Measurements from ENCODE around the gene ERCC4.

The ERCC4 gene

DNA sequence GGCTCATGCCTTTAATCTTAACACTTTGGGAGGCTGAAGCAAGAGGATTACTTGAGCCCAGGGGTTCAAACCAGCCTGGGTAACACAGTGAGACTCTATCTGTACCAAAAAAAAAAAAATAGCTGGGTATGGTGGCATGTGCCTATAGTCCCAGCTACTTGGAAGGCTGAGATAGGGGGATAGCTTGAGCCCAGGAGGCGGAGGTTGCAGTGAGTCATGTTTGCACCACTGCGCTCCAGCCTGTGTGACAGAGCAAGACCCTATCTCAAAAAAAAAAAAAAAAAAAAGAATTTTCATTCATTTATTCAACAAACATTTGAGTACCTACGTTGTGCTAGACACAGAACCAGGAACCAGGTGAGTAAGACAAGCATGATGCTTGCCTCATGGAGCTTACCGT lies 77.6 kb downstream of the ERCC4 start:
- DNase-seq: no peak

- DNase-seq: peak; percentile 67
These were observed 78.0 kb downstream of the ERCC4 start for GRCh38 chr16:13997933-13998332.

DNA sequence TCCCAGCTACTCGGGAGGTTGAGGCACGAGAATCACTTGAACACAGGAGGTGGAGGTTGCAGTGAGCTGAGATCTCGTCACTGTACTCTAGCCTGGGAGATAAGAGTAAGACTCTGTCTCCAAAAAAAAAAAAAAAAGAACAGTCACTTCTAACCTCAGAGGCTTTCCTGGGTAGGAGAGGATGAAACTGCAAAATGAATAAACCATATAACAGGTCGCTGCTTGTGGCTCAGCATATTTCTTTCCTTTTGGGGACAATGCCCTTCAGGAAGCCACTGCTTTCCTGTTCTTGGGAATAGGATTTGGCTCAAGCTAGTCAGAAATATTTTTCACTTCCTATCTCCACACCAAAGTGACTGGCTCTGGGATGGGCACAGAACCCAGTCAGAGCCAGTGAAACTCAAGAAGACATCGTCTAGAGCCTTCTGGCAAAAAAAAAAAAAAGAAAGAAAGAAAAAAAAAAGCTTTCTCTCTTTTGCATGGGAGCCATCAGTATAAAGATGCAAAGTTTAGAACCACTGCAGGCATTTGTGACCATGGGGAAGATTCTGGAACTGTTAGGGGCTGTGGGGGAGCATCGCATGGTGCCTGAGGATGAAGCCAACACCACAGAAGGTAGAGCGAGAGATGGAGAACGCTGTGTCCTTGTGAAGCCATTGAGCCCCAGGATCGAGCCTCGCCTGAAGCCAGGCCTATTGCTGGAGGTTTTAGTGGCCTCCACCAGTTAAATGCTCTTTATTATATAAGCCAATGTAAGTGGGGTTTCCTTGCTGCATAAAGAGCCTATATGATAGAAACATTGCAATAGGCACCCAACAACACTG lies 79.3 kb downstream of the ERCC4 start:
- no peak for DNase-seq

GRCh38 chr16:13999895-14000425 lies 80.0 kb downstream of the ERCC4 start:
- no peak for DNase-seq

DNA sequence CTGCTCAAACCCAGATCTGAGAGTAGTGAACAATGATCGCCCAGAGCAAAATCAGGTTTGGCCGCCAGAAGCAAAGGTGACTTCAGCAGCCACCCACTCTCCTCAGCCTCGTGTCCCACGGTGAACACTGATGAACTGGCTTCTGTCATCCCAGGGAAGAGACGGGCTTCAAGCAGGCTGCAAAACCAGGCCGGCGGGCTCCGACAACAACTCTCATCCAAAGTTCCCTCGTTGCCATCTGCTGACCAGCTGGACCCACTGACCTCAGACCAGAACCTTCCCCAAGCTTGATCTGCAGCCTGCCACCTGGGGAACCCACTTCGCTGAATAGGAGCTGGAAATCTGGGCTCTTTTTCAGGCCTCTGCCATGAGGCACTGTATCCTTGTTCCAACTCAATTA lies 81.6 kb downstream of the ERCC4 start:
- DNase-seq: no peak

All from NCI-H2171 treated with DMSO at 0.1 percent for 48 hours (cell line).